Keratinocyte (primary cell): Measurements from ENCODE around the gene BMPR1B. TPM values are rescaled to one million over a fixed set of nuclear protein-coding genes. Genes with fewer than 3 reads are reported as not detected.

Experiments
- DNase-seq: peaks from one replicate; pipeline ENCODE4 v3.0.0-alpha.2; 2011; ENCODE audit warnings: low read depth, missing footprints, low spot score
- FAIRE-seq: peaks from 2 replicates; lab custom pipeline; 2011; peaks lifted over from hg19 to GRCh38; lab: Jason Lieb, UNC
- H2AFZ ChIP-seq: 2 replicates; pipeline ENCODE4 v1.6.0; 2012; ENCODE audit warnings: low read length, control low read depth, inconsistent platforms; ENCODE audit not compliant: control insufficient read depth
- H3K27ac ChIP-seq: 2 replicates; pipeline ENCODE4 v1.5.1; 2011; ENCODE audit warnings: low read length; ENCODE audit not compliant: control insufficient read depth, insufficient read depth
- H3K27me3 ChIP-seq: 3 replicates; pipeline ENCODE4 v1.6.0; 2011; ENCODE audit warnings: low read length; ENCODE audit not compliant: control insufficient read depth, insufficient read depth; ENCODE audit errors: extremely low read depth
- H3K36me3 ChIP-seq, 2 experiments: 2 replicates in 1 of 2; 3 replicates in 1 of 2; pipeline ENCODE4 v1.5.1; 2011; ENCODE audit warnings: low read length in 2 of 2, mild to moderate bottlenecking in 1 of 2; ENCODE audit not compliant: control insufficient read depth in 2 of 2, insufficient read depth in 2 of 2; ENCODE audit errors: extremely low read depth in 1 of 2
- H3K4me1 ChIP-seq: 3 replicates; pipeline ENCODE4 v1.5.1; 2011; ENCODE audit warnings: low read length; ENCODE audit not compliant: control insufficient read depth, insufficient read depth; ENCODE audit errors: extremely low read depth
- H3K4me2 ChIP-seq: 3 replicates; pipeline ENCODE4 v1.6.0; 2011; ENCODE audit warnings: low read depth, low read length; ENCODE audit not compliant: control insufficient read depth, insufficient read depth; ENCODE audit errors: extremely low read depth
- H3K4me3 ChIP-seq, 3 experiments: fragments of 200-600 bp in 1 of 3; sonication (generic) in 1 of 3; 2 replicates in 2 of 3; 3 replicates in 1 of 3; pipeline ENCODE4 v1.5.1; 2011 to 2016; ENCODE audit warnings: low read length in 3 of 3, mild to moderate bottlenecking in 3 of 3, control low read depth in 2 of 3, inconsistent platforms in 1 of 3, low read depth in 1 of 3, mixed read lengths in 1 of 3, mixed run types in 1 of 3, moderate library complexity in 1 of 3; ENCODE audit not compliant: control insufficient read depth in 2 of 3, insufficient read depth in 2 of 3; ENCODE audit errors: extremely low read depth in 1 of 3
- H3K79me2 ChIP-seq: 2 replicates; pipeline ENCODE4 v1.6.0; 2012; ENCODE audit warnings: low read length; ENCODE audit not compliant: control insufficient read depth, insufficient read depth
- H3K9ac ChIP-seq: 3 replicates; pipeline ENCODE4 v1.6.0; 2011; ENCODE audit warnings: low read length; ENCODE audit not compliant: control insufficient read depth, insufficient read depth; ENCODE audit errors: extremely low read depth
- H3K9me1 ChIP-seq: 3 replicates; pipeline ENCODE4 v1.6.0; 2011; ENCODE audit warnings: low read length; ENCODE audit not compliant: control insufficient read depth, insufficient read depth; ENCODE audit errors: extremely low read depth
- H3K9me3 ChIP-seq: 2 replicates; pipeline ENCODE4 v1.5.1; 2012; ENCODE audit warnings: low read depth, low read length; ENCODE audit not compliant: control insufficient read depth
- H4K20me1 ChIP-seq: 3 replicates; pipeline ENCODE4 v1.6.0; 2011; ENCODE audit warnings: low read length; ENCODE audit not compliant: control insufficient read depth, insufficient read depth; ENCODE audit errors: extremely low read depth
- EZH2 ChIP-seq: IDR thresholded peaks from one replicate; pipeline ENCODE4 v1.6.1; 2012; ENCODE audit warnings: inconsistent platforms, mild to moderate bottlenecking, low read length, moderate library complexity
- dilution Hi-C: fragments of 300-500 bp; cut with MboI; formaldehyde crosslinking; loops from one replicate; pipeline ENCODE4 v1.7.0; 2020; ENCODE audit warnings: low sequenced_read_pairs; ENCODE audit not compliant: extremely low pct_ligation_motif_present
- polyA plus RNA-seq, 5 experiments: library from polyadenylated mRNA; depleted of rRNA in 3 of 5; stranded (reverse) in 3 of 5; stranded (forward) in 1 of 5; unstranded in 1 of 5; fragments of >200 nt; gene quantifications; 1 replicate in 1 of 5; 2 replicates in 3 of 5; 3 replicates in 1 of 5; pipeline versions ENCODE4 v1.2.1 to v1.2.3, GENCODE V29; 2011 to 2012; ENCODE audit warnings: missing spikeins in 2 of 5, low read depth in 1 of 5, low replicate concordance in 1 of 5
- TF ChIP-seq, protein P1 (sequence below), 3 experiments: IDR thresholded peaks in 1 of 3; conservative IDR thresholded peaks in 1 of 3; optimal IDR thresholded peaks in 1 of 3; 2 replicates in 2 of 3; 3 replicates in 1 of 3; pipeline versions ENCODE3 to v1.5.1; 2011; ENCODE audit warnings: low read length in 3 of 3, mild to moderate bottlenecking in 3 of 3, moderate library complexity in 2 of 3, control low read depth in 1 of 3, inconsistent platforms in 1 of 3; ENCODE audit not compliant: insufficient read depth in 2 of 3; ENCODE audit errors: extremely low read depth in 1 of 3

BMPR1B gene
- polyA plus RNA-seq, 1 donor (not counting 4 experiments of a cell fraction or from before 2014, with no cell fraction given) = 0.89 TPM

DNA sequence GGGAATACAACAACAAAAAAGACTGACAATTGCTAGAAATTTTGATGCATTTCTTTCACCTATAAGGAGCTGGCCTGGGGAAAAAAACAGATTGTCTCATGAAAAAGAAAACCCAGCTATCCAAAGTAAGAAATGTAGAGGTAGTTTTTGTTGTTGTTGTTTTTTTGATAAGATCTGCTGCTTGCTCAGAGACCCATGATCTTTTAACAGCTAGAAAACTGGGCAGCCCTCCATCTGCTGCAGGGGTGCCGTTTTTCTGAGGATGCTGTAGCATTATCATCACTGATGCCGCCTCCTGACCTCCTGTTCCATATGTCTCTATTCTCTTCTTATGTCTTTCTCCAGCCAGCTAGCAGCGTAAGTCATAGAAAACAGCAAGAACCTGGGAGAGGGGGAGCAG is 98.3 kb downstream of the BMPR1B start:
- Histone ChIP-seq H3K9ac (no peak overlapping the region), H2AFZ (no peak overlapping the region), H3K27ac (no peak overlapping the region), H3K9me3 (no peaks in the 10 kb centered on the region), H3K79me2 (no peaks in the 10 kb centered on the region), H4K20me1 (no peaks in the 10 kb centered on the region), H3K36me3 (no peaks in the 10 kb centered on the region), H3K4me2 (no peak overlapping the region), H3K4me3 (no peak overlapping the region), H3K4me1 (no peaks in the 10 kb centered on the region), H3K27me3 (no peaks in the 10 kb centered on the region), H3K9me1 (no peaks in the 10 kb centered on the region)
- FAIRE-seq (no peak), DNase-seq (no peak)
- no peak for TF ChIP-seq EZH2
- TF ChIP-seq, protein P1, sequence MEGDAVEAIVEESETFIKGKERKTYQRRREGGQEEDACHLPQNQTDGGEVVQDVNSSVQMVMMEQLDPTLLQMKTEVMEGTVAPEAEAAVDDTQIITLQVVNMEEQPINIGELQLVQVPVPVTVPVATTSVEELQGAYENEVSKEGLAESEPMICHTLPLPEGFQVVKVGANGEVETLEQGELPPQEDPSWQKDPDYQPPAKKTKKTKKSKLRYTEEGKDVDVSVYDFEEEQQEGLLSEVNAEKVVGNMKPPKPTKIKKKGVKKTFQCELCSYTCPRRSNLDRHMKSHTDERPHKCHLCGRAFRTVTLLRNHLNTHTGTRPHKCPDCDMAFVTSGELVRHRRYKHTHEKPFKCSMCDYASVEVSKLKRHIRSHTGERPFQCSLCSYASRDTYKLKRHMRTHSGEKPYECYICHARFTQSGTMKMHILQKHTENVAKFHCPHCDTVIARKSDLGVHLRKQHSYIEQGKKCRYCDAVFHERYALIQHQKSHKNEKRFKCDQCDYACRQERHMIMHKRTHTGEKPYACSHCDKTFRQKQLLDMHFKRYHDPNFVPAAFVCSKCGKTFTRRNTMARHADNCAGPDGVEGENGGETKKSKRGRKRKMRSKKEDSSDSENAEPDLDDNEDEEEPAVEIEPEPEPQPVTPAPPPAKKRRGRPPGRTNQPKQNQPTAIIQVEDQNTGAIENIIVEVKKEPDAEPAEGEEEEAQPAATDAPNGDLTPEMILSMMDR (optimal IDR thresholded peaks at IDR 0.05 in 1 of 3, IDR thresholded peaks at IDR 0.05 in 1 of 3, conservative IDR thresholded peaks at IDR 0.05 in 1 of 3; ENCODE audit: extremely low read depth in 1 of 3, insufficient read depth in 2 of 3, low read length in 3 of 3) = no peak
- dilution Hi-C loops = no loop called here

DNA sequence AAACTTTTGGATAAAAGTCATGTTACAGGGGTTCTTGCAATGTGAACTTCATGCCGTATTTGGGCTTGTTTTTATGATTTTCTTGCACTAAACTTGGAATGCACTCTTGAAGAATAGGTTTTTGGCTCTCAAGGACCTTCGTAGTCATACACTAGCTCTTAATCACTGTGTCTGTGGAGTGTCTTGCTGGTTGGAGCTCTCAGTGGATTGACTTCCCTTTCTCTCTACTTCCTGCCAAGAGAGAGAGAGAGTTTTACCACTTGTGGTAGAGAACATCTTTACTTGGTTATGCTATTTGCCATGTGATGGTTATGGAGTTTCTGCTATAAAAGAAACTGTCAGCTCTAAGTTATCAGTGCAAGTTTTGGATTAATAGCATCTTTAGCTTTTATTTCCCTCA is 112.4 kb downstream of the BMPR1B start:
- Histone ChIP-seq H3K4me3 (no peak overlapping the region), H2AFZ (no peak overlapping the region), H4K20me1 (no peaks in the 10 kb centered on the region), H3K27ac (no peak overlapping the region), H3K4me2 (no peak overlapping the region), H3K27me3 (no peaks in the 10 kb centered on the region), H3K9me1 (no peaks in the 10 kb centered on the region), H3K36me3 (no peaks in the 10 kb centered on the region), H3K9me3 (no peaks in the 10 kb centered on the region), H3K79me2 (no peaks in the 10 kb centered on the region), H3K4me1 (no peaks in the 10 kb centered on the region), H3K9ac (no peak overlapping the region)
- TF ChIP-seq EZH2 = no peak
- TF ChIP-seq, protein P1 (optimal IDR thresholded peaks at IDR 0.05 in 1 of 3, IDR thresholded peaks at IDR 0.05 in 1 of 3, conservative IDR thresholded peaks at IDR 0.05 in 1 of 3; ENCODE audit: extremely low read depth in 1 of 3, insufficient read depth in 2 of 3, low read length in 3 of 3) = no peak
- dilution Hi-C loops = no loop called here
- FAIRE-seq (no peak), DNase-seq (no peak)
